Stimulated activated CD4-positive, alpha-beta T cell treated with anti-CD3 and anti-CD28 coated beads, Interleukin-4, amount 100 ng/mL, for 4 hours (primary cell): ENCODE results near the gene CERS3.

Source experiments
- DNase-seq, 2 experiments: peaks; one replicate each; pipeline ENCODE4 v3.0.0-alpha.2; 2020

Gene CERS3

DNA sequence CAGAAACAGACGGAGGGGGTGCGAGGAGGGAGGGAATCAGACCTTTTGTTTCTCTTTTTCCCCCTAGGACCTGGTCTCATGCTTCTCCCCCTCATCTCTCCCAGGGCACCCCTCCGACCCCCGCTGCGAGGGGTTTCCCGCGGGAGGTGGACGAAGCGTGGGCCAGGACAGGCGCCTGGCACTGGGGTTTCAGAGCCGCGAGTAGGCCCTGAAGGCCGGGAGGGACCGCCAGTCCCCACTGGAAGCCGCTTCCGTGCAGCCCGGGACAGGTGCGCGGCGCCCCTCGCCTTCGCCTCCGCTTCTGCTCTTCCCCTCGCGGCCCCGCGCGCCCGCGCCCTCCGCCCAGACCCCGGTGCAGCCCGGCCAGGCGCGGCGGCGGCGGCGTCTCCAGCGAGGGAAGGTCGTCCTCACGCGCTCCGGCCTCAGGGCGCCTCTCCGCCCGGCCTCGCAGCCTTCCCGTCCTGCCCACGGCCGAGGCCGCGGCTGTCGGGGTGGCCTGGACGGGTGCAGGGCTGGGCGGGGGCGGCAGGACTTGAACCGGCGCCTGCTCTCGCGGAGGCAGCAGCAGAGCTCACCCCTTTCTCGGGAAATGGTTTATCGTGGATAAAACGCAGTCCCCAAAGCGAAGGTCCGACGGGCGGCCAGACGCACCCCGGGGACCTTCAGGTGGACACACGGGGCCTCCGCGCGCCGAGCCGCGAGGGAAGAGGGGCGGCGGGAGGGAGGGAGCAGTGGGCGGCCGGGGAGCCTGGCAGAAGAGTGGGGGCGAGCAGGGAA is 155.4 kb downstream of the CERS3 start:
- DNase-seq, result no peak

DNA sequence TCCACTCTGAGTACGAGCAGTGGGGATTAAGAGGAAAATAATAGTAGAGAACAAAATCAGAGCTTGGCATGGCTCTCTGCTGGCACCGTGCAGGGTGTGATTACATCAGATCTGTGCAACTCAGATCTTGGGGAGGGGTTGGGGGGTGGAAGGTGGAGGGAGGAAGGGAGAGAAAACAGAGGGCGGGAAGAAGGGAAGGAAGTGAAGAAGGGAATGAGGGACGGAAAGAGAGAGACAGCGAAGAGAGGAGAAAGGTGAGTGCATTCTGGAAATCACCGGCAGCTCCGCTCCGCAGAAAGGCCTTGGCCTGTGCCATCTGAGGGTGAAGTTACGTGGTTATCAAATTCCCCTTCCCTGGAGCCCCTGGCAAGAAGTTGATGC is 156.0 kb downstream of the CERS3 start:
- no peak for DNase-seq

DNA sequence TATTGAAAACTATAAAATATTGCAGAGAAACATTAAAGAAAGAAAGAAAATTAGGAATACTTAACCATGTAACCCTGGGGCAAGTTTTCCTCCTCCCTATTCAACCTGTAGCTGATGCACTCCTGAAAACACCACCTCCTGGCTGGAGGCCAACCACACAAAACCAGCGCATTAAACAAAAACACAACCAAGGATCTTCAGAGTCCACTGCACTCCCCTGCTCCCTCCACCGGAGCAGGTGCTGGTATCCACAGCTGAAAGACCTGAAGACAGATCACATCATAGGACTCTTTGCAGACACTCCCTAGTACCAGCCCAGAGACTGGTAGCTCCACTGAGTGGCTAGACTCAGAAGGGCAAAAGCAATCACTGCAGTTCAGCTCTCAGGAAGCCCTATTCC is 173.4 kb downstream of the CERS3 start:
- no peak for DNase-seq

DNA sequence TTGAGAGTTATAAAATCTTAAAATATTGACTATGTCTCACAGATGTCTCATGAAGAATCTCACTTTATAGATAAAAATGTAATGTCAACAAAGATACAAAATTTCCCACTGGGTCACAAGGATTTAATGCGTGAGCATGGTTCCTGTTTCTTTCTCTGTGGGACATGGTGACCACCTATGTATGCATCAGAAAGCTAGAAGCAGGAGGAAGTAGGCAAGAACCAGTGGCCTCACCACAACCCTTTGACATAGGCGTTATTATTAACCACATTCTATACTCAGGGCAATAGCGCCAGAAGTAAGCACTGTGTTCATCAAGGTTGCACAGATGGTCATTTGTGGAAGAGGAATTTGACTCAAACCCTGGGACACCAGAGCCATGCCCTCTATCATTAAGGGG is 175.3 kb downstream of the CERS3 start:
- no peak for DNase-seq

DNA sequence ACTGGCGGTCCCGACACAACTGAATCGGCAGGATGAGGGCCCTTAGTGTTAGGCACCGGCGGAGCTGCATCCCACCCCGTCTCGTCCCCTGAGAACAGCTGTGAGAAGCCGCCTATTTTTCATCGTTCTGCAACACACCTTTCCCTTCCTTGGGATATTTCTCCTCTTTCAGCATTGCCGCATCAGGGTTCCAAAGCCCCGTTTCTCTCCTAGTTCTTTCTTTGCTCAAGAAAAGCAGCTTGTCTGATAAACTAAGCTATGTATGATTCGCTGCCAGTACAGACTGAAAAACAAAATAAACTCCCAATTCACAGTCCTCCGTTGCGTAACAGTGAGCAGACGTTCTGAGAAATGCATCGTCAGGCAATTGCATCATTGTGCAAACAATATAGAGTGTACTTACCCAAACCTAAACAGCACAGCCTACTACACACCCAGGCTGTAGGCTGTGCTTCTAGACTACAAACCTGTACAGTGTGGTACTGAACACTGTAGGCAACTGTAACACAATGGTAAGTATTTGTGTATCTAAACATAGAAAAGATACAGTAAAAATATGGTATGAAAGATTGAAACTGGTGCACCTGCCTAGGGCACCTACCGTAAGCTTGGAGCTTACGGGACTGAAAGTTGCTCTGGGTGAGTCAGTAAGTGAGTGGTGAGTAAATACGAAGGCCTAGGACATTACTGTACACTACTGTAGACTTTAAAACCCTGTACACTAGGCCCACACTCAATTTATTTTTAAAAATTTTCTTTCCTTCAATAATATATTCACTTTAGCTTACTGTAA is 178.1 kb downstream of the CERS3 start:
- DNase-seq, result no peak
